ENCODE results near the gene FOXN4. TPM values are rescaled to one million over a fixed set of nuclear protein-coding genes. Genes with fewer than 3 reads are reported as not detected.

FOXN4 gene
- total RNA-seq, 1 experiment from 2014 or later = 0.37 TPM

DNA sequence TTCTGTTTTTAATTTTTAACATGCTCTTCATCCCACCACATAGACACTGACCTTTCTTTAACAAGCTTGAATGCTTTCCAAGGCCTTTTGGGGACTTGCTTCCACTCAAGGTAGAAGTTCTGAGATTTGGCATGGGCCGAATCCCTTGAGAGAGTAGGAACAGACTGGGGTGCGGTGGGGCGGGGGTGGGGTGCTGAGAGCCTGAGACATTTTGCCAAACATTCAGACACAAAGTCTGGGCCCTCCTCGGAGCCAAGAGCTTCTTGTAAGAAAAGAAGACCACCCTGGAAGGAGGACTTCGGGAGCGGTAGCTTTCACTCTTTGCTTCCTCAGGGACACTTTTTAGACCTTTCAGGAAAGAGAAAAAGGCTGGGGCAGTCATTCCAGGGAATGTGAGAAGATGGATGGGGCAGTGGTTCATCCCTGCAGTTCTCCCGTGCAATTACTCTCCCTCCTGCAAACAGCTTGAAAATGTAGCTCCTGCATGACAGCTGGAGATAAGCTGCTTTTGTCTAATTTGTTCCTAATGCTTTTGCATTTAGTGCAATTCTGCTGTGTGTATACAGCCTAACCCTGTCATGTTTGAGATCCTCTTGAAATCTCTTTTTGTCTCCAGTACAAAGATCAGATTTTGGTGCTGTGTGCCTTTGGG lies 22.3 kb upstream of the FOXN4 start (continued):
- TF ChIP-seq, protein P1, sequence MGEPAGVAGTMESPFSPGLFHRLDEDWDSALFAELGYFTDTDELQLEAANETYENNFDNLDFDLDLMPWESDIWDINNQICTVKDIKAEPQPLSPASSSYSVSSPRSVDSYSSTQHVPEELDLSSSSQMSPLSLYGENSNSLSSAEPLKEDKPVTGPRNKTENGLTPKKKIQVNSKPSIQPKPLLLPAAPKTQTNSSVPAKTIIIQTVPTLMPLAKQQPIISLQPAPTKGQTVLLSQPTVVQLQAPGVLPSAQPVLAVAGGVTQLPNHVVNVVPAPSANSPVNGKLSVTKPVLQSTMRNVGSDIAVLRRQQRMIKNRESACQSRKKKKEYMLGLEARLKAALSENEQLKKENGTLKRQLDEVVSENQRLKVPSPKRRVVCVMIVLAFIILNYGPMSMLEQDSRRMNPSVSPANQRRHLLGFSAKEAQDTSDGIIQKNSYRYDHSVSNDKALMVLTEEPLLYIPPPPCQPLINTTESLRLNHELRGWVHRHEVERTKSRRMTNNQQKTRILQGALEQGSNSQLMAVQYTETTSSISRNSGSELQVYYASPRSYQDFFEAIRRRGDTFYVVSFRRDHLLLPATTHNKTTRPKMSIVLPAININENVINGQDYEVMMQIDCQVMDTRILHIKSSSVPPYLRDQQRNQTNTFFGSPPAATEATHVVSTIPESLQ (CRISPR knock-in tag; IDR thresholded peaks at IDR 0.05) = no peak
- TF ChIP-seq ZNF263 (CRISPR knock-in tag; IDR thresholded peaks at IDR 0.05; ENCODE audit: low read depth) (no peak), ZNF138 (CRISPR knock-in tag; conservative IDR thresholded peaks at IDR 0.05) (no peak), TP53 (CRISPR knock-in tag; IDR thresholded peaks at IDR 0.05) (no peak)
- TF ChIP-seq, protein P2, sequence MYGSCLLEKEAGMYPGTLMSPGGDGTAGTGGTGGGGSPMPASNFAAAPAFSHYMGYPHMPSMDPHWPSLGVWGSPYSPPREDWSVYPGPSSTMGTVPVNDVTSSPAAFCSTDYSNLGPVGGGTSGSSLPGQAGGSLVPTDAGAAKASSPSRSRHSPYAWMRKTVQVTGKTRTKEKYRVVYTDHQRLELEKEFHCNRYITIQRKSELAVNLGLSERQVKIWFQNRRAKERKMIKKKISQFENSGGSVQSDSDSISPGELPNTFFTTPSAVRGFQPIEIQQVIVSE (CRISPR knock-in tag; IDR thresholded peaks at IDR 0.05; ENCODE audit: borderline replicate concordance) = no peak

DNA sequence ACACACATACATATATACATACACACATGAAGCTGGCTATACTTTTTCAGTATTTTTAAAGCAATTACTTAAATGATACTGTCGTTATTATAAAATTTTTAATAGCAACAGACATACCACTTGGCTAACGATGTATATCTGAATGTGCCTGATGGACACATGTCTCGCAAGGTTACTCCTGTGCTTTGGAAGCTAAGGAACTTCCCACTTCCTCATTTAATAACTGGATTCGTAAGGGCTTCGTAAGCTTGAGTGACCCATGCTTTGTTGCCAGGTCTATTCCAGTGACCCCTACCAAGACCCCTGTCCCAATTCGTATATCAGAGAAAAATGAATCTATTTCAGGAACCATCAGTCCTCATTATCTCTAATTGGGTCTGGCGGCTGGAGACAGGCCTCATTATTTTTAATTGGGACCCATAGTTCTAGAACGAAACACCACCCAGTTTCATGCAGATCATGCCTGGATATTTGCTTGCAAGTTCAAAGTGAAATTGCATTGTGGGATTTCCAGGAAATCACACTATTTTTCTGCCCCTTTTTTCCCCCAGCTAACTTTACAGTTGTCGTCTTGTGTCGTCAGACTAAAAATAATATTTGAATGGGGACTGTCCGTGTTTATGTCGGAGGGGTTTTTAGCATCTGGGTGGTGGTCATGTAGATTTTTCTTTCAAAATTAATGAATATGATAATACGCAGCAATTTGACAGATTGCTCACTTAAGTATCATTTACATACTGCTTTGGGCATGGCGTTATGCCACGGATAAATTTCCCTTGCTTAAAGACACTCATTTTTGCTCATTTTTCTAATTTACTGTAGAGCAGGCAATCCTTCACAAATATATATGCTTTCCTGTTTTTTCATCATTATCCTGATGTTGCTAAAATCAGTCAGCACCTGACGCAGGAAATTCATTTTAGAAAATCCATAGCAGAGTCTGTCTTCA lies 21.5 kb upstream of the FOXN4 start:
- H3K27me3 Mint-ChIP-seq (ENCODE audit: low read depth) = no peaks in the 10 kb centered on the region
- no peak overlapping the region for H3K4me3 Mint-ChIP-seq
- peaks cover 6% of the 10 kb centered on the region; the same call in 1 of the 2 replicates for H3K4me1 Mint-ChIP-seq
- no peak for DNase-seq (ENCODE audit: low spot score)
- CTCF ChIA-PET = interaction anchor here (0.8 to 2.3 kb wide), 4 partner anchors 13 to 67 kb away, joined by 3 to 12 read pairs (median 4); no protein-coding TSS in a partner anchor
- H3K27ac Mint-ChIP-seq = no peak overlapping the region
- peaks cover 5% of the 10 kb centered on the region; the same call in 1 of the 2 replicates for H3K9me3 Mint-ChIP-seq
- H3K36me3 Mint-ChIP-seq = no peaks in the 10 kb centered on the region
- TF ChIP-seq, protein P3, sequence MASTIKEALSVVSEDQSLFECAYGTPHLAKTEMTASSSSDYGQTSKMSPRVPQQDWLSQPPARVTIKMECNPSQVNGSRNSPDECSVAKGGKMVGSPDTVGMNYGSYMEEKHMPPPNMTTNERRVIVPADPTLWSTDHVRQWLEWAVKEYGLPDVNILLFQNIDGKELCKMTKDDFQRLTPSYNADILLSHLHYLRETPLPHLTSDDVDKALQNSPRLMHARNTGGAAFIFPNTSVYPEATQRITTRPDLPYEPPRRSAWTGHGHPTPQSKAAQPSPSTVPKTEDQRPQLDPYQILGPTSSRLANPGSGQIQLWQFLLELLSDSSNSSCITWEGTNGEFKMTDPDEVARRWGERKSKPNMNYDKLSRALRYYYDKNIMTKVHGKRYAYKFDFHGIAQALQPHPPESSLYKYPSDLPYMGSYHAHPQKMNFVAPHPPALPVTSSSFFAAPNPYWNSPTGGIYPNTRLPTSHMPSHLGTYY (CRISPR knock-in tag; IDR thresholded peaks at IDR 0.05) = no peak
- TF ChIP-seq ZNF416 (CRISPR knock-in tag; IDR thresholded peaks at IDR 0.05) = no peak
- no peak for TF ChIP-seq FOXP1 (CRISPR knock-in tag; IDR thresholded peaks at IDR 0.05; ENCODE audit: borderline replicate concordance)
- TF ChIP-seq, protein P4, sequence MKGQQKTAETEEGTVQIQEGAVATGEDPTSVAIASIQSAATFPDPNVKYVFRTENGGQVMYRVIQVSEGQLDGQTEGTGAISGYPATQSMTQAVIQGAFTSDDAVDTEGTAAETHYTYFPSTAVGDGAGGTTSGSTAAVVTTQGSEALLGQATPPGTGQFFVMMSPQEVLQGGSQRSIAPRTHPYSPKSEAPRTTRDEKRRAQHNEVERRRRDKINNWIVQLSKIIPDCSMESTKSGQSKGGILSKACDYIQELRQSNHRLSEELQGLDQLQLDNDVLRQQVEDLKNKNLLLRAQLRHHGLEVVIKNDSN (CRISPR knock-in tag; IDR thresholded peaks at IDR 0.05) = no peak
- no peak for TF ChIP-seq ZNF138 (CRISPR knock-in tag; conservative IDR thresholded peaks at IDR 0.05)
- no peak for TF ChIP-seq ZNF121 (CRISPR knock-in tag; IDR thresholded peaks at IDR 0.05)
- no peak for TF ChIP-seq FOXJ3 (CRISPR knock-in tag; IDR thresholded peaks at IDR 0.05; ENCODE audit: borderline replicate concordance)
- no peak for TF ChIP-seq ATF1 (CRISPR knock-in tag; IDR thresholded peaks at IDR 0.05)
- TF ChIP-seq RORB (CRISPR knock-in tag; IDR thresholded peaks at IDR 0.05) = no peak
- no peak for ATAC-seq
- POLR2A ChIA-PET = no interaction called here

DNA sequence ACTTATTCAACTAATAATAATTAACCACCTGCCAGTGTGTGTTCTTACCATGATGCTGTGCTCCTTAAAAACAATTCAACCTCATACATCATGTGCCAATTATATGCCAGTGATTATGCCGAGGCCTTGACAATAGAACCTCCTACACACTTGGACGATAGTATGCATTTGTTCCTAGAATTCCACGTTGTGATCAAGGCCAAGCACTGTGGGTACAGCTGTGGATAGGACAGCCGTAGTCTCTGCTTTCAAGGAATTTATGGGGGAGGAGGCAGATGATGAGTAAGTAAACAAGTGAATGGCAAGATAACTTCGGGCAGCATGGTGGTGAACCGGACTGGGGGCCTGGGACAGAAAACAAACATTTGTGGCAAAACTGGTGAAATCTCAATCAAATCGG lies 20.6 kb upstream of the FOXN4 start:
- ATAC-seq (no peak), DNase-seq (ENCODE audit: low spot score) (no peak)
- no peak overlapping the region for H3K4me3 Mint-ChIP-seq
- no peaks in the 10 kb centered on the region for H3K36me3 Mint-ChIP-seq
- peaks cover 6% of the 10 kb centered on the region; the same call in 1 of the 2 replicates for H3K4me1 Mint-ChIP-seq
- no peaks in the 10 kb centered on the region for H3K27me3 Mint-ChIP-seq (ENCODE audit: low read depth)
- CTCF ChIA-PET = no interaction called here
- H3K27ac Mint-ChIP-seq = no peak overlapping the region
- POLR2A ChIA-PET = no interaction called here
- TF ChIP-seq, protein P2 (CRISPR knock-in tag; IDR thresholded peaks at IDR 0.05; ENCODE audit: borderline replicate concordance) = no peak
- TF ChIP-seq, protein P1 (CRISPR knock-in tag; IDR thresholded peaks at IDR 0.05) = no peak
- TF ChIP-seq NFATC4 (CRISPR knock-in tag; IDR thresholded peaks at IDR 0.05) (no peak), TEAD4 (CRISPR knock-in tag; IDR thresholded peaks at IDR 0.05) (no peak), MYBL2 (CRISPR knock-in tag; IDR thresholded peaks at IDR 0.05) (no peak), FOXP1 (CRISPR knock-in tag; IDR thresholded peaks at IDR 0.05; ENCODE audit: borderline replicate concordance) (no peak), ZNF232 (CRISPR knock-in tag; IDR thresholded peaks at IDR 0.05) (no peak)
- TF ChIP-seq, protein P5, sequence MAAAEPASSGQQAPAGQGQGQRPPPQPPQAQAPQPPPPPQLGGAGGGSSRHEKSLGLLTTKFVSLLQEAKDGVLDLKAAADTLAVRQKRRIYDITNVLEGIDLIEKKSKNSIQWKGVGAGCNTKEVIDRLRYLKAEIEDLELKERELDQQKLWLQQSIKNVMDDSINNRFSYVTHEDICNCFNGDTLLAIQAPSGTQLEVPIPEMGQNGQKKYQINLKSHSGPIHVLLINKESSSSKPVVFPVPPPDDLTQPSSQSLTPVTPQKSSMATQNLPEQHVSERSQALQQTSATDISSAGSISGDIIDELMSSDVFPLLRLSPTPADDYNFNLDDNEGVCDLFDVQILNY (CRISPR knock-in tag; IDR thresholded peaks at IDR 0.05) = no peak
- H3K9me3 Mint-ChIP-seq = no peaks in the 10 kb centered on the region

Data from WTC11 (cell line).